ENCODE data around the gene SCUBE3.

The SCUBE3 gene

GRCh38 chr6:35178932-35179832, 34.6 kb upstream of the SCUBE3 start (continued):
- TF ChIP-seq PPARA (CRISPR knock-in tag; IDR thresholded peaks at IDR 0.05; ENCODE audit: borderline replicate concordance) (no peak), BACH2 (CRISPR knock-in tag; IDR thresholded peaks at IDR 0.05; ENCODE audit: borderline replicate concordance) (no peak), POU6F1 (CRISPR knock-in tag; IDR thresholded peaks at IDR 0.05; ENCODE audit: borderline replicate concordance, low read depth) (no peak)

GRCh38 chr6:35179901-35180535, 33.7 kb upstream of the SCUBE3 start:
- ATAC-seq, result no peak; the same call in 2 of the 3 replicates

GRCh38 chr6:35181308-35181932, 32.3 kb upstream of the SCUBE3 start:
- peak; percentile 70 for ATAC-seq
- TF ChIP-seq PATZ1 (CRISPR knock-in tag; IDR thresholded peaks at IDR 0.05; ENCODE audit: borderline replicate concordance), result no peak
- no peak for TF ChIP-seq ZNF565 (CRISPR knock-in tag; conservative IDR thresholded peaks at IDR 0.05; ENCODE audit: low read depth)
- TF ChIP-seq ISL1 (CRISPR knock-in tag; IDR thresholded peaks at IDR 0.05), result no peak
- TF ChIP-seq ZNF70 (CRISPR knock-in tag; IDR thresholded peaks at IDR 0.05), result no peak
- no peak for TF ChIP-seq POU6F1 (CRISPR knock-in tag; IDR thresholded peaks at IDR 0.05; ENCODE audit: borderline replicate concordance, low read depth)
- no peak for TF ChIP-seq CSDC2 (CRISPR knock-in tag; IDR thresholded peaks at IDR 0.05)

More at GRCh38 chr6:35179901-35180535, 33.7 kb upstream of the SCUBE3 start:
- TF ChIP-seq BACH2 (CRISPR knock-in tag; IDR thresholded peaks at IDR 0.05; ENCODE audit: borderline replicate concordance) (no peak), OSR1 (CRISPR knock-in tag; IDR thresholded peaks at IDR 0.05) (no peak), ESRRG (CRISPR knock-in tag; IDR thresholded peaks at IDR 0.05) (no peak), CREB5 (CRISPR knock-in tag; IDR thresholded peaks at IDR 0.05; ENCODE audit: low read depth) (no peak), GLIS3 (CRISPR knock-in tag; IDR thresholded peaks at IDR 0.05) (no peak), RARB (CRISPR knock-in tag; IDR thresholded peaks at IDR 0.05) (no peak), CSRNP3 (CRISPR knock-in tag; IDR thresholded peaks at IDR 0.05) (no peak), ZNF70 (CRISPR knock-in tag; IDR thresholded peaks at IDR 0.05) (no peak), TSHZ2 (CRISPR knock-in tag; IDR thresholded peaks at IDR 0.05) (no peak), TCF4 (CRISPR knock-in tag; IDR thresholded peaks at IDR 0.05; ENCODE audit: borderline replicate concordance) (no peak), CSDC2 (CRISPR knock-in tag; IDR thresholded peaks at IDR 0.05) (no peak), ISL1 (CRISPR knock-in tag; IDR thresholded peaks at IDR 0.05) (no peak), PPARA (CRISPR knock-in tag; IDR thresholded peaks at IDR 0.05; ENCODE audit: borderline replicate concordance) (no peak), ZFP3 (CRISPR knock-in tag; IDR thresholded peaks at IDR 0.05) (no peak)

All from SK-N-SH treated with all-trans-retinoic acid at 6 μM for 48 hours (cell line).